ENCODE data around the gene PHF21A. TPM values are rescaled to one million over a fixed set of nuclear protein-coding genes. Genes with fewer than 3 reads are reported as not detected.

PHF21A gene
- total RNA-seq, 2 donors from 2014 or later, result 103 to 105 TPM

DNA sequence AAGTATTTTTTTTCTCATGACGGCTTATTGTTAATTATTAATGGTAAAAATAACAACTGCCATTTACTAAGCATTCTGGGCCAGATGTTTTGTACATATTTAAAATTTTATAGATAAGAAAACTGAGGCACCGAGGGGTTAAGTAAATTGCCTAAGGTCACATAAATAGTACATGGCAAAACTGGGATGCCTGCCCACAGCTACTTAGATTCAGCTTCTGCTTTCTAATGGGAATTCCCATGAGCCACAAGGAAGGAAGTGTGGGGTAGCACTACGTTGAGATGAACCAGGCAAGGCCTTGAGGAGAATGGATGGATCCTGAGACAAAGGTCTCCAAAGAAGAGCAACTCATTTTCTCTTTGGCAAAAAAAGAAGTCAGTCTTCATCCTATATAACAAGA is 11.9 kb upstream of the PHF21A start:
- no peaks in the 10 kb centered on the region for H3K27me3 Mint-ChIP-seq
- H3K4me1 Mint-ChIP-seq, result peaks cover 8% of the 10 kb centered on the region
- no peak overlapping the region for H3K27ac Mint-ChIP-seq
- no peaks in the 10 kb centered on the region for H3K36me3 Mint-ChIP-seq (ENCODE audit: low read depth)
- no peak overlapping the region for H3K4me3 Mint-ChIP-seq
- no peaks in the 10 kb centered on the region for H3K9me3 ChIP-seq (ENCODE audit: control insufficient read depth, low read length, poor library complexity, severe bottlenecking)
- ATAC-seq (no peak), DNase-seq (no peak)

DNA sequence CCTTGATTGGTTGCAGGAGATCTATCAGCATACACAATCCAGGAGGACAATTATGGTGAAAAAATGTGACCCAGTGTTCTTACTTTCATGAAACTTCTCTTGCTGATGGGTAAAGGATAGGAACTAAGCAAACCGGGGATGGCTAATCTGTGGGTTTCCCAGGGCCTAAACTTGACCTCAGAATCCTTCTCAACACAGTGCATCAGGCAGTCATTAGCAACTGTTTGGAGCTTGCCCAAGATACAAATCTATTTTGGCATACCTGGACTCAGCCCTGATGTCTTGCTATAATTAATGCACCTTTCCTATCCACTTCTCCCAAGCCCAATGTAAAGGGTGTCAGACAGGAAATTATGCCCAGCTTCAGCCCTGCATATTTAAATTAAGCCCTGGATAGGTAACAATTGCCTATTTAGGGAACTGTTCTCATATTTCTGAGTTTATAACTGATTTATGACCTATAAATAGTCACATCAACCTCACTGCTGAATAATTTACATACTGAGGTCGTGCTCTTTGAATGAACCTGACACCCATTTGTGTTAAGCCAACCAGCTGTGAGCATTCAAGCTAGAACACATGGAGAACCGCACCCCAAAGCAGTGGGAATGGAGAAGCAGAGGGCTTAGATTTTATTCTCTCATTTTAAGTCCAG is 9.2 kb upstream of the PHF21A start:
- no peak overlapping the region for H3K4me3 Mint-ChIP-seq
- H3K9me3 ChIP-seq (ENCODE audit: control insufficient read depth, low read length, poor library complexity, severe bottlenecking), result no peaks in the 10 kb centered on the region
- no peaks in the 10 kb centered on the region for H3K27me3 Mint-ChIP-seq
- ATAC-seq (no peak), DNase-seq (no peak)
- peaks cover 21% of the 10 kb centered on the region for H3K4me1 Mint-ChIP-seq
- no peaks in the 10 kb centered on the region for H3K36me3 Mint-ChIP-seq (ENCODE audit: low read depth)
- peak overlapping the region; percentile 11 for H3K27ac Mint-ChIP-seq

DNA sequence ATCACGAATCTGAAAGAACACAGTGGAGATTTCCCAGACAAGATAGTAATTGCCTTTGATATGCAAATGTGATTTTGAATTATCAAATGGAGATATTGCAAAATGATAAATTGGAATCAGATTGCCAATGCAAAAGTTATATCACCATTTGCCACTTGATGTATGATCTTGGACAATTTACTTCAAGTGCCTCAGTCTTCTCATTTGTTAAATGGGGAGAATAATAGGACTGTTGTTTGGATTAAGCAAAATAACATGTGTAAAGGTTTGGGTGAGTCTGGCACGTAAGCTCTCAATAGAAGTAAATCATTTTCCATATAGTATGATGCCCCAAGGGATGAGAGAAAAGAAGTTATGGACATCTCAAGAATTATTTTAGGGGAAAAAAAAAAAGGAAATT is 7.9 kb upstream of the PHF21A start:
- H3K27ac Mint-ChIP-seq, result peak overlapping the region; percentile 11
- no peaks in the 10 kb centered on the region for H3K9me3 ChIP-seq (ENCODE audit: control insufficient read depth, low read length, poor library complexity, severe bottlenecking)
- ATAC-seq (no peak), DNase-seq (no peak)
- peaks cover 21% of the 10 kb centered on the region for H3K4me1 Mint-ChIP-seq
- H3K27me3 Mint-ChIP-seq, result no peaks in the 10 kb centered on the region
- no peak overlapping the region for H3K4me3 Mint-ChIP-seq
- H3K36me3 Mint-ChIP-seq (ENCODE audit: low read depth), result no peaks in the 10 kb centered on the region

DNA sequence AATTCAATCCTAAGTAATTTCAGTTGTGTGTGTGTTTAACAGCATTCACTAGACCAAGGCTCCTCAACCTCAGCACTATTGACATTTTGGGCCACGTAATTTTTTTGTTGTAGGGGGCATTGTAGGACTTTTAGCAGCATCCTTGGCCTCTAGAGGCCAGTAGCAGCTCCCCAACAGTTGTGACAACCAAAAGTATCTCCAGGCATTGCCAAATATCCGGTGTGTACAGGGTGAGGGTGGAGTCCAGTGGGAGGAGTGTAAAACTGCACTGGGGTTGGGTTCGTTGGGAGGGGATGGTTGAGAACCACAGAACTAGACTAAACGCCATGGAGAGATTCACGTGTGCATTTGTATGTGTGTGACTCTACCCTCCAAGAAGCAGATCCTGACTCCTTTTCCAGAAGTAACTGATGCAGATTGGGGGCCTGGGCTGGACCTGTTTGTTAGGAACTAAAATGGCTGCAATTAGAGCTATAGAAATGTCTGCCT is 5.9 kb upstream of the PHF21A start:
- Mint-ChIP-seq H3K4me3 (peak overlapping the region; percentile 45), H3K27ac (peak overlapping the region; percentile 86), H3K4me1 (peaks cover 24% of the 10 kb centered on the region), H3K27me3 (no peaks in the 10 kb centered on the region), H3K36me3 (ENCODE audit: low read depth) (no peaks in the 10 kb centered on the region)
- H3K9me3 ChIP-seq (ENCODE audit: control insufficient read depth, low read length, poor library complexity, severe bottlenecking), result no peaks in the 10 kb centered on the region
- DNase-seq (peak in 2 of 3 donors; percentile 30 to 31), ATAC-seq (peak; percentile 99)

DNA sequence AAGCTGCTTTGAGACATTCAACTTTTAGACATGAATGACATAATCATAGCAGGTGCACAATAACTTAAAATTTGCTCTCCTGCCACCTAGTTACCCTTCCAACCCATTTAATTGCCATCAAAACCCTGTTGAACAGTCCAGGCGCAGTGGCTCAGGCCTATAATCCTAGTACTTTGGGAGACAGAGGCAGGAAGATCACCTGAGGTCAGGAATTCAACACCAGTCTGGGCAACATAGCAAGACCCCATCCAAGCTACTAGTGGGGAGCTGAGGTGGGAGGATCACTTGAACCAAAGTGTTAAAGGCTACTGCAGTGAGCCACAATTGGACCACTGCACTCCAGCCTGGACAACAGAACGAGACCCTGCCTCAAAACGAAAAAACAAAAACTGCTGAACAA is 4.0 kb upstream of the PHF21A start:
- no peak overlapping the region for H3K27ac Mint-ChIP-seq
- no peak for DNase-seq
- no peaks in the 10 kb centered on the region for H3K9me3 ChIP-seq (ENCODE audit: control insufficient read depth, low read length, poor library complexity, severe bottlenecking)
- no peak overlapping the region for H3K4me3 Mint-ChIP-seq
- ATAC-seq, result no peak
- H3K27me3 Mint-ChIP-seq, result no peaks in the 10 kb centered on the region
- H3K4me1 Mint-ChIP-seq, result peaks cover 28% of the 10 kb centered on the region
- H3K36me3 Mint-ChIP-seq (ENCODE audit: low read depth), result no peaks in the 10 kb centered on the region

DNA sequence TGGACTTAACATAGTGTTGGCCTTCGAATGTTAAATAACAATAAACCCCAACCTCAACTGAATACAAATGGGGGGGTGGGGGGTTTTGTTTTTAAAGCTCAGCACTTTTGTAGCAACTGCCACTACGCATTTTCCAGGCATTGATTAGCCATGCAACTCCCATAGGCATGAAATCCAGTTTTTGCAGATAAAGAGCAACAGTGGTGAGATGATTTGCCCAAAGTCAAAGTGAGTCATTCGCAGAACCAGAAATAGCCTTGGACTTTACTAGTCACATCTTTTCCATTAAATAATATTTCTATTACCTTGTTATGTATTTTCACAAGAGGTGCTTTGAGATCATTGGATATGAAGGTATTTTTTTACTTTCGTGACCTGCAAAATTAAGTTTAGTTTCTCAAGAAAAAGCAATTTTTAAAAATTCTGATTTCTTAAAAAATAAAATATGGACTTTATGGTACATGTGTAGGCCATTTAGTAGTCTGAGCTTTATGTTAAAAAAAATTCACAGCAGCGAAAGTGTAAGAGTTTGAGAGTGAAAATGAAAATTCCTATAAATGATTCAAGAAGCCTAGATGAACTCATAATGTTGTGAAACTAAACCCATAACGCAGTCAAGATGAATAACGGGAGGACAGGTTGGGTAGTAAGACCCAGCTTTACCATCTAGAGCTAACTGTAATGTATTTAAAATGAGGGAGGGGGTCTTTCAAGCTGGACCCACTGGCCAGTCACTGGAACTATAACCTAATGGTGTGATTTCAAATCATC is 1.9 kb upstream of the PHF21A start:
- ATAC-seq, result no peak
- DNase-seq, result no peak
- Mint-ChIP-seq H3K4me1 (peaks cover 38% of the 10 kb centered on the region), H3K36me3 (ENCODE audit: low read depth) (peaks cover 9% of the 10 kb centered on the region), H3K4me3 (peak overlapping the region; percentile 63), H3K27me3 (no peaks in the 10 kb centered on the region), H3K27ac (peak overlapping the region; percentile 74)
- no peaks in the 10 kb centered on the region for H3K9me3 ChIP-seq (ENCODE audit: control insufficient read depth, low read length, poor library complexity, severe bottlenecking)

DNA sequence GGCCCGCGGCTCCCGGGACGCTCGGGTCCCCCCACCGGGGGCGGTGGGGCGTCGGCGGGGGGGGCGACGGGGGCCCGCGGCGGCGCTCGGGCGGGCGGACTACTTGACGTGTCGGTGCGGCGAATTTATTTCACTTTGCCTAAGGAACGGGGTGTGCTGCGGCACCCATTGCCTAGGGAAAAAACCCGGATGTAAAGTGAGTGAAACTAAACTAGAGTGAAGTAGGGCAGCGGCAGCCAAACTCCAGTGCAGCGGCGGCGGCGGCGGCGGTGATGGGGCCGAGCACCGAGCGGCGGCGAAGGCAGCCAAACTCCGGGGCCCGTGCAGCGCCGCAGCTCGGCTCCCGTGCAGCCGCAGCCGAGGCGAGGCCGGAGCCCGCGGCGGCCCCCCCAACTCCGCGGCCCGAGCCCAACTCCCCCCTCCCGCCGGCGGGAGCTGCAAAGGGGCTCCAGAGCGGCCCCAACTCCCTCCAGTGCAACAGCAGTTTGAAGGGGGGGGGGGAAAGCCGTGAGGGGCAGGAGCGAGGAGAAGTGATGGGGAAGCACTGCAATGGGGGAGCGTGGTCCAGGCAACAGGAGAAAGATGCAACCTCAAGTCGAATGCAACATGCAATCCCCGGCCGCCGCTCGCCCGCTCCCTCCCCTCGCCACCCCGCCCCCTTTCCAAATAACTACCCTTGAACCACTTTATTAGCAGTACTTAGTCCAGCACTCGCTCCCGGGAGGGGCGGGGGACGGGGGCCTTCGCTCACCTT is 647 bp upstream of the PHF21A start:
- peak; percentile 53 to 70 (median 65) for DNase-seq
- H3K27me3 Mint-ChIP-seq, result no peaks in the 10 kb centered on the region

DNA sequence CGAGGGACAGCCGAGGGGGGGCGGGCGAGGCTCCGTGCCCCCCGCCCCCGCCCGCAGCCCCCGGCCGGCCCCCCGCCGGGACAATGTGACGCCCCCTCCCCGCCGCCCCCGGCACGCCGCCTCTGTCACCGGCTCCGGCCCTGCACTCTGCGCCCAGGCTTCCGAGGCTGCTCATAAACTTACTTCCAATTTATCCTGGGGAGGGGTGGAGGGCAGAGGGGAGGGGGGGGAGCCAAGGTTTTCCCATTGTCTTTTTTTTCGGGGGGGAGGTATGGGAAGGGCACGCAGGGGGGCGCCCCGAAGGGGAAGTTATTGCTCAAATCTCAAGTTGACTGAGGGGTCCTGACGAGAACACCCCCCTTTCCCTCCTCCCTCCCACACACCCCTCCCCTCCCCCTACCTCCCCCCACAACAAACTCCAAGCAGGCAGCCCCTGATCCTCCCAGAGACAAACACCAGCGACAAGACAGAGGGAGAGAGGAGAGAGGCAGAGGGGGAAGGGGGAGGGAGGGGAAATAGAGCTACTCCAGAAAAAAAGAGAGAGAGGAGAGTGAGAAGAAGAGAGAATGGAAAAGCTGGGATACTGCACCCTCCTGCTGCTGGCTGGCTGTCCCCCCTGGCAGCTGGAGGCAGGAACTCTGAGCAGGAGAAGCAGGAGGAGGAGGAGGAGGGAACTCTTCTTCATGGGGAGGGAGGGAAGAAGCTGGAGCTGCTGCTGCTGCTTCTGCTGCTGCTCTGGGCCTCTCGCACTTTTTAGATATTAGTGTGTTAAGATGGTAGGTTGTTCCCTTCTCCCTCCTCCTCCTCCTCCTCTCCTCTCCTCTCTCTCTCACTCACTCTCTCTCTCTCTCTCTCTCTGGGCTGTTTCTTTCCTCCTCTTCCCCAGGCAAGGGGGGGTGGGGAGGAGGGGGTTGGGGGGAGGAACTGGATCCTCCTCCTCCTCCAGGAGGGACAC is 631 bp downstream of the PHF21A start:
- H3K36me3 Mint-ChIP-seq (ENCODE audit: low read depth), result peaks cover 9% of the 10 kb centered on the region
- H3K27ac Mint-ChIP-seq, result peak overlapping the region; percentile 99
- H3K4me3 Mint-ChIP-seq, result peak overlapping the region; percentile 99
- no peak for DNase-seq
- ATAC-seq, result peak; percentile 16
- H3K4me1 Mint-ChIP-seq, result peaks cover 40% of the 10 kb centered on the region
- no peaks in the 10 kb centered on the region for H3K27me3 Mint-ChIP-seq
- H3K9me3 ChIP-seq (ENCODE audit: control insufficient read depth, low read length, poor library complexity, severe bottlenecking), result no peaks in the 10 kb centered on the region

More for the DNA sequence above, 647 bp upstream of the PHF21A start:
- peak; percentile 66 for ATAC-seq
- Mint-ChIP-seq H3K27ac (peak overlapping the region; percentile 99), H3K4me1 (peaks cover 40% of the 10 kb centered on the region), H3K36me3 (ENCODE audit: low read depth) (peaks cover 9% of the 10 kb centered on the region), H3K4me3 (peak overlapping the region; percentile 99)
- H3K9me3 ChIP-seq (ENCODE audit: control insufficient read depth, low read length, poor library complexity, severe bottlenecking), result no peaks in the 10 kb centered on the region

DNA sequence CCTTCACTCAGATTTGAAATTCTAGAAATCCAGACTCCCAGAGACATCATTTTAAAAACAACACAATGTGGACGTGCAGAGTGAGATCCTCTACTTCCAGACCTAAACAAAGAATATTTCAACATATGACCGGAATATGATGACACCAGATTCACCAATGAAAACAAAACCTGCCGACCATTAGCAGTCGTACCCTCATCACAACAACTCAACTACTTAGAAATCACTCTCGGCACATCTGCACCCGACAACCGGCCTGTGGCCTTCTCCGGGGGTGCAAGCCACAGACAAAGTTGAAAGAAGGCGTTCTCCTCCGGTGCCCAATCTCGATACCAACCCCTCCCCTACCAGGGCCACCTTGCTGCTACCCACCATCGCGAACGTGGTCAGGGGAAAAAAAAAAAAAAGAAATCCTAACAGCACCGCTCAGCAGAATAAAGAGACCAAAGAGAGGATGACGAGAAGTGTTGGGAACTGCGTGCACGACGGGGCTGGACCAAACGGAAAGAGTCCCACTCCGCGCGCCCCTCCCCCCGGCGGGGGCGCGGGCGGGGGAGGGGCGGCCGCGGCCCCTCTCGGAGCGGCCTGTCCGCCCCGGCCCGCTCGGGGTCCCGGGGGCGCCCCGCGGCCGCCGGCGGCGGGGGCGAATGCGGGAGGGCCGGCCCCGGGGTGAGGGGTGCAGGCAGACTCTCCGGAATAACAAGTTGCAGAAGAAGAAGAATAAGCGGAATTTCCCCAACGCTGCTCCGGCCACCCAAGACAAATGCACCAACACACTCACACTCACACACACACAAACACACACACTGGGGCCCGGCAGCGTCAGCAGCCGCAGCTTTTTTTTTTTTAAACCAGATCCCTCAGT is 1.7 kb downstream of the PHF21A start:
- peaks cover 46% of the 10 kb centered on the region for H3K4me1 Mint-ChIP-seq
- peak; percentile 53 for ATAC-seq
- peak overlapping the region; percentile 99 for H3K27ac Mint-ChIP-seq
- peak overlapping the region; percentile 99 for H3K4me3 Mint-ChIP-seq
- H3K9me3 ChIP-seq (ENCODE audit: control insufficient read depth, low read length, poor library complexity, severe bottlenecking), result no peaks in the 10 kb centered on the region
- DNase-seq, result peak; percentile 39 to 60 (median 57)
- H3K36me3 Mint-ChIP-seq (ENCODE audit: low read depth), result peaks cover 9% of the 10 kb centered on the region
- no peaks in the 10 kb centered on the region for H3K27me3 Mint-ChIP-seq

DNA sequence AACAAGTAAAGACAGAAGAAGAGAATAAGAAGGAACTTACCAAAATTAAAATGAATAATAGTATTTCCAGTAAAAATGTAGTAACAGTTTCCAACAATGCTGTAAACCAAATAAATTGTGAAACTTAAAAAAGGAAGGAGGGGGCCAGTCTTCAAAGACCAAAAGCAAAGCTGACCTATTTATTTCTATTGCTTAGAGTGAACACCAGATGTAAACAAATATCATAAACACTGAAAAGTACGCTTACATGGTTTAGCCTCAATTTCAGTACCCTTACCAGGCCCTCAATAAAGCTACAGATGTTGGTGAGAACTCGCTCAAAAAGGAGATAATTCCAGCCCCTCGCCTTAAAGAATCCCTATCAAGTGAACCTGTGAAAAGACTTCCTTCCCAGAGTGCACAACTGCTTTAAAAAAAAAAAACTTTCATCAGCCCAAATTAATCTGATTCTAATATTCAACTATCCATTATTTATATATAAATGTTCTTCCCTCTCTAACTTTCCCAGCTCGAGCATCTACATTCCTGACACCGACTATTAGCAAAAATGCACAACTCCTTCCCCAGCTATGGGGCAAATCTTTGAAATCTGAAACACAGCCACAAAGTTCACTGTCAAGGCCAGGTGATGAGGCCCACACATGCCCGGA is 2.4 kb downstream of the PHF21A start:
- Mint-ChIP-seq H3K27me3 (no peaks in the 10 kb centered on the region), H3K27ac (peak overlapping the region; percentile 99), H3K4me3 (peak overlapping the region; percentile 99), H3K4me1 (peaks cover 50% of the 10 kb centered on the region), H3K36me3 (ENCODE audit: low read depth) (peaks cover 9% of the 10 kb centered on the region)
- no peak for ATAC-seq
- no peak for DNase-seq
- H3K9me3 ChIP-seq (ENCODE audit: control insufficient read depth, low read length, poor library complexity, severe bottlenecking), result no peaks in the 10 kb centered on the region

DNA sequence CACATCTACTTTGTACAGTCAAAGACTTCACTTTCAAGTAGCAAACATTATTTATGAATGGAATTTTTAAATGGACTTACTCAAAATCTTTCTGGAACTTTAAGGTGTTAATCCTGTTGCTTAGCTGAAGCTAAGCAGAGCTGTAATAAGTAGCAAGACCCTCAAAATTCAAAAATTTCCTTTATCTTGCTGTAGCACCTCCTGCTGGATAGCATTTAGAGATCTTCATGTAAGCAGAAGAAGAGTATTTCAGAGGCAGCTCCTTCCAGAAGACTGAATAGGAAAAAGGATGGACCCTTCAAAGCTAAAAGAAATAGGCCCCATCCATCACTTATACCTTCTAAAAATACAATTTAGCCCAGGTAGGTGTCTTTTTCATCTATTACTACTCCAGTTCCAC is 3.4 kb downstream of the PHF21A start:
- H3K9me3 ChIP-seq (ENCODE audit: control insufficient read depth, low read length, poor library complexity, severe bottlenecking), result no peaks in the 10 kb centered on the region
- DNase-seq (no peak), ATAC-seq (no peak)
- H3K27me3 Mint-ChIP-seq, result no peaks in the 10 kb centered on the region
- peaks cover 9% of the 10 kb centered on the region for H3K36me3 Mint-ChIP-seq (ENCODE audit: low read depth)
- peak overlapping the region; percentile 73 for H3K4me3 Mint-ChIP-seq
- peaks cover 53% of the 10 kb centered on the region for H3K4me1 Mint-ChIP-seq
- peak overlapping the region; percentile 99 for H3K27ac Mint-ChIP-seq
